Measurements from ENCODE around the gene C2orf69.

DNA sequence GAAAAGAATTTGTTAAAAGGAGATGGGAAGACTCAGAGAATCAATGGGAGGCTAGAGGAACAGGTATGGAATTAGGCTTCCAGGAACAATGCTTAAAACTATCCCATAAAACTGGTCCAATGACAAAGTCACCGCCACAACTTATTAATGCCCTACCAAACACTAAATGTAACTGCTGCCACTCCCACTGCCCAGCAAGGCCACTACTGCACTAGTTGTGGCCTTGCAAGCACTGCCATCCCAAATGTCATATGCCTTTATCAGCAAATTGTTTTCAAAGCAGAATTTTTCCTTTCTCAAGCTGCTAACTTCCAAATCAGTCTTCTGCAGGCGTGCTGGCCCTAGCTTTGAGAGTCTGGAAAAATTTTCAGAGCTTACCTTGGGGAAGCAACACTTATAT, 14.5 kb upstream of the C2orf69 start:
- TF ChIP-seq, protein P1, sequence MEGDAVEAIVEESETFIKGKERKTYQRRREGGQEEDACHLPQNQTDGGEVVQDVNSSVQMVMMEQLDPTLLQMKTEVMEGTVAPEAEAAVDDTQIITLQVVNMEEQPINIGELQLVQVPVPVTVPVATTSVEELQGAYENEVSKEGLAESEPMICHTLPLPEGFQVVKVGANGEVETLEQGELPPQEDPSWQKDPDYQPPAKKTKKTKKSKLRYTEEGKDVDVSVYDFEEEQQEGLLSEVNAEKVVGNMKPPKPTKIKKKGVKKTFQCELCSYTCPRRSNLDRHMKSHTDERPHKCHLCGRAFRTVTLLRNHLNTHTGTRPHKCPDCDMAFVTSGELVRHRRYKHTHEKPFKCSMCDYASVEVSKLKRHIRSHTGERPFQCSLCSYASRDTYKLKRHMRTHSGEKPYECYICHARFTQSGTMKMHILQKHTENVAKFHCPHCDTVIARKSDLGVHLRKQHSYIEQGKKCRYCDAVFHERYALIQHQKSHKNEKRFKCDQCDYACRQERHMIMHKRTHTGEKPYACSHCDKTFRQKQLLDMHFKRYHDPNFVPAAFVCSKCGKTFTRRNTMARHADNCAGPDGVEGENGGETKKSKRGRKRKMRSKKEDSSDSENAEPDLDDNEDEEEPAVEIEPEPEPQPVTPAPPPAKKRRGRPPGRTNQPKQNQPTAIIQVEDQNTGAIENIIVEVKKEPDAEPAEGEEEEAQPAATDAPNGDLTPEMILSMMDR (conservative IDR thresholded peaks at IDR 0.05; ENCODE audit: low read depth in 2 of 2) = no peak
- TF ChIP-seq POLR2AphosphoS5 (IDR thresholded peaks at IDR 0.05; ENCODE audit: low read depth) (no peak), EZH2phosphoT487 (IDR thresholded peaks at IDR 0.05; ENCODE audit: unreplicated experiment) (no peak), EZH2 (IDR thresholded peaks at IDR 0.05; ENCODE audit: low read depth, unreplicated experiment) (no peak), ZNF114 (CRISPR knock-in tag; IDR thresholded peaks at IDR 0.05) (no peak), JUNB (IDR thresholded peaks at IDR 0.05; ENCODE audit: unreplicated experiment) (no peak), STAT1 (IDR thresholded peaks at IDR 0.05; ENCODE audit: unreplicated experiment) (no peak), CREB1 (CRISPR knock-in tag; IDR thresholded peaks at IDR 0.05; ENCODE audit: low read depth) (no peak), ZNF331 (CRISPR knock-in tag; IDR thresholded peaks at IDR 0.05; ENCODE audit: low read depth) (no peak)
- TF ChIP-seq, protein P2, sequence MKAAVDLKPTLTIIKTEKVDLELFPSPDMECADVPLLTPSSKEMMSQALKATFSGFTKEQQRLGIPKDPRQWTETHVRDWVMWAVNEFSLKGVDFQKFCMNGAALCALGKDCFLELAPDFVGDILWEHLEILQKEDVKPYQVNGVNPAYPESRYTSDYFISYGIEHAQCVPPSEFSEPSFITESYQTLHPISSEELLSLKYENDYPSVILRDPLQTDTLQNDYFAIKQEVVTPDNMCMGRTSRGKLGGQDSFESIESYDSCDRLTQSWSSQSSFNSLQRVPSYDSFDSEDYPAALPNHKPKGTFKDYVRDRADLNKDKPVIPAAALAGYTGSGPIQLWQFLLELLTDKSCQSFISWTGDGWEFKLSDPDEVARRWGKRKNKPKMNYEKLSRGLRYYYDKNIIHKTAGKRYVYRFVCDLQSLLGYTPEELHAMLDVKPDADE (IDR thresholded peaks at IDR 0.05) = no peak
- TF ChIP-seq, protein P3, sequence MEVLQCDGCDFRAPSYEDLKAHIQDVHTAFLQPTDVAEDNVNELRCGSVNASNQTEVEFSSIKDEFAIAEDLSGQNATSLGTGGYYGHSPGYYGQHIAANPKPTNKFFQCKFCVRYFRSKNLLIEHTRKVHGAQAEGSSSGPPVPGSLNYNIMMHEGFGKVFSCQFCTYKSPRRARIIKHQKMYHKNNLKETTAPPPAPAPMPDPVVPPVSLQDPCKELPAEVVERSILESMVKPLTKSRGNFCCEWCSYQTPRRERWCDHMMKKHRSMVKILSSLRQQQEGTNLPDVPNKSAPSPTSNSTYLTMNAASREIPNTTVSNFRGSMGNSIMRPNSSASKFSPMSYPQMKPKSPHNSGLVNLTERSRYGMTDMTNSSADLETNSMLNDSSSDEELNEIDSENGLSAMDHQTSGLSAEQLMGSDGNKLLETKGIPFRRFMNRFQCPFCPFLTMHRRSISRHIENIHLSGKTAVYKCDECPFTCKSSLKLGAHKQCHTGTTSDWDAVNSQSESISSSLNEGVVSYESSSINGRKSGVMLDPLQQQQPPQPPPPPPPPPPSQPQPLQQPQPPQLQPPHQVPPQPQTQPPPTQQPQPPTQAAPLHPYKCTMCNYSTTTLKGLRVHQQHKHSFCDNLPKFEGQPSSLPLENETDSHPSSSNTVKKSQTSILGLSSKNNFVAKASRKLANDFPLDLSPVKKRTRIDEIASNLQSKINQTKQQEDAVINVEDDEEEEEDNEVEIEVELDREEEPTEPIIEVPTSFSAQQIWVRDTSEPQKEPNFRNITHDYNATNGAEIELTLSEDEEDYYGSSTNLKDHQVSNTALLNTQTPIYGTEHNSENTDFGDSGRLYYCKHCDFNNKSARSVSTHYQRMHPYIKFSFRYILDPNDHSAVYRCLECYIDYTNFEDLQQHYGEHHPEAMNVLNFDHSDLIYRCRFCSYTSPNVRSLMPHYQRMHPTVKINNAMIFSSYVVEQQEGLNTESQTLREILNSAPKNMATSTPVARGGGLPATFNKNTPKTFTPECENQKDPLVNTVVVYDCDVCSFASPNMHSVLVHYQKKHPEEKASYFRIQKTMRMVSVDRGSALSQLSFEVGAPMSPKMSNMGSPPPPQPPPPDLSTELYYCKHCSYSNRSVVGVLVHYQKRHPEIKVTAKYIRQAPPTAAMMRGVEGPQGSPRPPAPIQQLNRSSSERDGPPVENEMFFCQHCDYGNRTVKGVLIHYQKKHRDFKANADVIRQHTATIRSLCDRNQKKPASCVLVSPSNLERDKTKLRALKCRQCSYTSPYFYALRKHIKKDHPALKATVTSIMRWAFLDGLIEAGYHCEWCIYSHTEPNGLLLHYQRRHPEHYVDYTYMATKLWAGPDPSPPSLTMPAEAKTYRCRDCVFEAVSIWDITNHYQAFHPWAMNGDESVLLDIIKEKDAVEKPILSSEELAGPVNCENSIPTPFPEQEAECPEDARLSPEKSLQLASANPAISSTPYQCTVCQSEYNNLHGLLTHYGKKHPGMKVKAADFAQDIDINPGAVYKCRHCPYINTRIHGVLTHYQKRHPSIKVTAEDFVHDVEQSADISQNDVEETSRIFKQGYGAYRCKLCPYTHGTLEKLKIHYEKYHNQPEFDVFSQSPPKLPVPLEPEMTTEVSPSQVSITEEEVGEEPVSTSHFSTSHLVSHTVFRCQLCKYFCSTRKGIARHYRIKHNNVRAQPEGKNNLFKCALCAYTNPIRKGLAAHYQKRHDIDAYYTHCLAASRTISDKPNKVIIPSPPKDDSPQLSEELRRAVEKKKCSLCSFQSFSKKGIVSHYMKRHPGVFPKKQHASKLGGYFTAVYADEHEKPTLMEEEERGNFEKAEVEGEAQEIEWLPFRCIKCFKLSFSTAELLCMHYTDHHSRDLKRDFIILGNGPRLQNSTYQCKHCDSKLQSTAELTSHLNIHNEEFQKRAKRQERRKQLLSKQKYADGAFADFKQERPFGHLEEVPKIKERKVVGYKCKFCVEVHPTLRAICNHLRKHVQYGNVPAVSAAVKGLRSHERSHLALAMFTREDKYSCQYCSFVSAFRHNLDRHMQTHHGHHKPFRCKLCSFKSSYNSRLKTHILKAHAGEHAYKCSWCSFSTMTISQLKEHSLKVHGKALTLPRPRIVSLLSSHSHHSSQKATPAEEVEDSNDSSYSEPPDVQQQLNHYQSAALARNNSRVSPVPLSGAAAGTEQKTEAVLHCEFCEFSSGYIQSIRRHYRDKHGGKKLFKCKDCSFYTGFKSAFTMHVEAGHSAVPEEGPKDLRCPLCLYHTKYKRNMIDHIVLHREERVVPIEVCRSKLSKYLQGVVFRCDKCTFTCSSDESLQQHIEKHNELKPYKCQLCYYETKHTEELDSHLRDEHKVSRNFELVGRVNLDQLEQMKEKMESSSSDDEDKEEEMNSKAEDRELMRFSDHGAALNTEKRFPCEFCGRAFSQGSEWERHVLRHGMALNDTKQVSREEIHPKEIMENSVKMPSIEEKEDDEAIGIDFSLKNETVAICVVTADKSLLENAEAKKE (CRISPR knock-in tag; IDR thresholded peaks at IDR 0.05) = no peak
- TF ChIP-seq, protein P4, sequence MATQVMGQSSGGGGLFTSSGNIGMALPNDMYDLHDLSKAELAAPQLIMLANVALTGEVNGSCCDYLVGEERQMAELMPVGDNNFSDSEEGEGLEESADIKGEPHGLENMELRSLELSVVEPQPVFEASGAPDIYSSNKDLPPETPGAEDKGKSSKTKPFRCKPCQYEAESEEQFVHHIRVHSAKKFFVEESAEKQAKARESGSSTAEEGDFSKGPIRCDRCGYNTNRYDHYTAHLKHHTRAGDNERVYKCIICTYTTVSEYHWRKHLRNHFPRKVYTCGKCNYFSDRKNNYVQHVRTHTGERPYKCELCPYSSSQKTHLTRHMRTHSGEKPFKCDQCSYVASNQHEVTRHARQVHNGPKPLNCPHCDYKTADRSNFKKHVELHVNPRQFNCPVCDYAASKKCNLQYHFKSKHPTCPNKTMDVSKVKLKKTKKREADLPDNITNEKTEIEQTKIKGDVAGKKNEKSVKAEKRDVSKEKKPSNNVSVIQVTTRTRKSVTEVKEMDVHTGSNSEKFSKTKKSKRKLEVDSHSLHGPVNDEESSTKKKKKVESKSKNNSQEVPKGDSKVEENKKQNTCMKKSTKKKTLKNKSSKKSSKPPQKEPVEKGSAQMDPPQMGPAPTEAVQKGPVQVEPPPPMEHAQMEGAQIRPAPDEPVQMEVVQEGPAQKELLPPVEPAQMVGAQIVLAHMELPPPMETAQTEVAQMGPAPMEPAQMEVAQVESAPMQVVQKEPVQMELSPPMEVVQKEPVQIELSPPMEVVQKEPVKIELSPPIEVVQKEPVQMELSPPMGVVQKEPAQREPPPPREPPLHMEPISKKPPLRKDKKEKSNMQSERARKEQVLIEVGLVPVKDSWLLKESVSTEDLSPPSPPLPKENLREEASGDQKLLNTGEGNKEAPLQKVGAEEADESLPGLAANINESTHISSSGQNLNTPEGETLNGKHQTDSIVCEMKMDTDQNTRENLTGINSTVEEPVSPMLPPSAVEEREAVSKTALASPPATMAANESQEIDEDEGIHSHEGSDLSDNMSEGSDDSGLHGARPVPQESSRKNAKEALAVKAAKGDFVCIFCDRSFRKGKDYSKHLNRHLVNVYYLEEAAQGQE (IDR thresholded peaks at IDR 0.05; ENCODE audit: unreplicated experiment) = no peak

All from GM23338 (cell line).